GM18505 (cell line): ENCODE measurements around the gene SPAG16.
"Not testable (repeated sequence)": the region's sequence is repeated elsewhere in the genome, so short reads cannot be mapped to it uniquely, and the experiment has no call there.

Source experiments
- ATAC-seq: cut with Tn5 transposase; IDR thresholded peaks from one replicate; pipeline ENCODE4 v1.9.1; 2021; ENCODE audit not compliant: unreplicated experiment
- POLR2A ChIP-seq: IDR thresholded peaks from 4 replicates; pipeline ENCODE4 v1.6.1; 2011; ENCODE audit warnings: borderline replicate concordance; ENCODE audit not compliant: insufficient read depth, insufficient read length; ENCODE audit errors: extremely low read depth

SPAG16 gene

DNA sequence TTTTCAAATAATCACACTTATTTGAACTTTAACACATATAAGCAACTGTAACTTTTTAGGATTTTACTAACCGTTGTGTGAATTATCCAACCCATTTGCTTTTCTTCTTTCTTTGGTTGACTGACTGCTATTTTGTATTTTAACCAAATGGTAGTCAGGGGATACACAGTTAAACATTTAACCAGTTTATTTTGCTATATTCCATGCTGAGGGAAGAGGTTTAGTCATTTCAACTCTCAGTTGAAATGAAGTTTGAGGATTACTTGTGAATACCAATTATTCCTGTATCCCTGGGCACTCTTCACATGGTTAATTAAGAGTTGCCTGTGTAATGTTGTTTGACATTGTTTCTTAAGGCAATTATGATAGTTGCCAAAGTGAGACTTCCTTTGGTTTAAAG, 1.9 kb downstream of the SPAG16 start:
- no peak for ATAC-seq
- TF ChIP-seq POLR2A = no peak

DNA sequence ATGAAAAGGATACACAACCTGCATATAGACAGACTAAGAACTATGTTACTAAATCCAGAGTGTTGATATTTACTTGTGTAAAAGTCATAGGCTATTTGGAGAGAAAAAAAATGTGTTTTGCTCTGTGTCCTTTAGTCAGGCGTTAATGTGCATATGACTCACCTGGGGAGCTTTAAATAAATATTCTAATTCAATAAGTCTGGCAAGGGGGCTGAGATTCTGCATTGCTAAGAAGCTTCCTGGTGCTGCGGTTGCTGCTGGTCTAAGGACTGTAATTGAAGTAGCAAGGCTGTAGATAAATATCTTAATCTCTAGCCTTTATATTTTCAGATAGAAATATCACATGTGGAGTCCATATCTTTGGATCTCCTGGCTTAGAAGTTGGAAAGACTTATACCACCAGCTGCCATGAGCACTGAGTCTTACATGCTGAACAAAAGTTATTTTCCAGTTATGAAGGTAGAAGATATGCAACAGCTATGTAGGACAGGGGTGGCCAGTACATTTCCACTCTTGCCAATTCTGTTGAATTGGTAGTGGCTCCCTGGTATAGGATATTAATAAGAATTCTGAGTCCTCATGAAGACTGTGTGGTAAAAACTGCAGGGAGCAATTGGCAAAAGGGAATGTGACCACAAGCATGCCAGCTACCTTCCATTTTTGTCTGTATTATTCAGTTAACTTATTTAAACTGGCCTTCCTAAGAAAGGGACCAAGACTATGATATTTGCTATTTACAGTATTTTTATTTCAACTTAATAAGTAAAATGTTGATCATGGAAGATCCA, 4.8 kb downstream of the SPAG16 start:
- no peak for ATAC-seq
- no peak for TF ChIP-seq POLR2A

DNA sequence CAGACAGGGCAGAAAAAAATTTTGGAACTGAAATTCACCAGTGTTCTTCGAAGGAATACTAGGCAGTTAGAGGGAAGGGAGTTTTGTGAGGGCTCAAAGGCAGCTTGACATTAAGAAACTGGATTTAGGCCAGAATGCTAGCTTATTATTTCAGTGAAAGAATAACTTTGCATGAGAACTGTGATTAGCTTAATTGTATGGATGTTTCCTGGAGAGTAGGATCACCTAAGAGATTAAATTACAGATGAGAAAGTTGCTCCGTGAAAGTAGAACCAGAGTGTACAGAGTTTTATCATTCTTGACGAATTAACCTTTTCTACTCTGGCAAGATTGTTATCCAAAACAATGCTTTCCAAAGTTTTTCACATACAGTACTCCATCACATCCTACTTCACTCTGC, 6.2 kb downstream of the SPAG16 start:
- no peak for ATAC-seq
- no peak for TF ChIP-seq POLR2A

DNA sequence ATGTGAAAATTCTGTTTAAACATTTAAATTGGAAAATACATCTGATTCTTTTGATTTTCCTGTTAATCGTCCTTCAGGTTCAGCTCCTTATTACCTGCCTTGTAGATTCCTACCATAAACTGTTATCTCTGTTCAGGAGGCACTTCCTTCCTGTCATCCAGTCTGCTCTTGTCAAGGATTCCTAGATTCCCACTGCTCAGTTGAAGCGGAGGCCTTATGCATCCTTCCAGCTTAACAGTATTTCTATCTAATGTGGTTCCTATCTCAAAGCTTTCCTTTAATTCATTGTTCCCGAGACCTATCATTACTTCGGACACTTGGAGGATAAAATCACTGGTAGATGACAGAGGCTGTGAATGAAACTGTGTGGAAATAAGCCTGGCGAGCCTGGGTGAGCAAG, 12.0 kb downstream of the SPAG16 start:
- no peak for TF ChIP-seq POLR2A
- no peak for ATAC-seq

DNA sequence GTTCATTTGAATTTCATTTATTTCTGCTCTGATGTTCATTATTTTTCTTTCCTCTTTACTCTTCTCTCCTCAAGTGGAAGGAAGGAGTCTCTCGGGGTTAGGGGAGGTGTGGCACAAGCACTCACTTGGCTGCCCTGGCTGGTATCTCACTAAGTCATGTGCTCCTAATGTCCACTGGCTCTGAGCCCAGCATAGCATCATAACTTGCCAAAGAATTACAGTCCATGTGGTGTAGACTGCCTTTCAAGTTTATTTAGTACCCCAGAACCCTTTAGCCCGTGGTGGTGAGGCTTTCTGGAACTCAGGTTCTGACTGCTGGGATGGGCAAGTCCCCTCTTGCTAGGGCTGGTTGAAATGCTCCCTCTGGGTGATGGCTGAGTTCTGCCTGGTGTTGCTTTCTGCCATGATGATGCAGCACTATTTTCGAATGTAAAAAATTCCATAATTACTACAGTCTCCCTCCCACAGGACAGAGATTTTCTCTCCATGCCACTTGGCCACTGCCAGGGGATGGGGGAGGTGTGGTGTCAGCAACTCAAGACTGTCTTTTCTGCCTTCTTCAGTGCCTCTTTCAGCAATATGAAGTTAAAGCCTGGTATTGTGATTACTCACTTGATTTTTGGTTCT, 22.2 kb downstream of the SPAG16 start:
- TF ChIP-seq POLR2A = no peak
- ATAC-seq = no peak

DNA sequence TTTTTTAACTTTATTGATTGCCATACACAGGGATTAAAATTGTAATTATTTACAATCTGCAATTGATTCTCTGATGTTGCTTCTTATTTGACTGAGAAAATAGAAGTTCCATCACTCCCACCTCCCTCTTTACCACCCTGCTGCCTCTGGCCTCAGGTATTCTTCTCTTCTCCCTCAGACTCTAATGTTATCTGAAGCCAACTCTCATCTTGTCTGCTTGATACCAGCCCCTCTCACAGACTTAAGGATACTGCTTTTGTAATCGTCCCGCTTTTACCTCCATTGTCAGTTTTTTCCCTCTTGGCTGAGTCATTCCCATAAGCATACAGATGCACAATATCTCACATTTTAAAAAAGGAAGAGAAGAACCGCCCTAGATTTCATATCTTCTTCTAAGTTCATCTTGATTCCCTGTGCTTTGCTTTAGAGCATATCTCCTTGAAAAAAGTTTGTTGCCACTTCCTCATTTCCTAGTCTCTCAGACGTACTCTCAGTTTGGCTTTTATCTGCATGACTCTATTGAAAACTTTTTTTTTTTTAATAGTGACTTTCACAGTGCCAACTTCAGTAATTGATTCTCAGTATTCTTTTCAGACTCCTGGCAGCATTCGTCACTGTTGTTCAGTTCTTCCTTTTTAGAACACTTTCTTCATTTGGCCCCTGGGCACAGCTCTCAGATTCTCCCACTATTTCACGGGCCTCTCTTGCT, 31.1 kb downstream of the SPAG16 start:
- peak; percentile 65 for ATAC-seq
- TF ChIP-seq POLR2A = no peak

DNA sequence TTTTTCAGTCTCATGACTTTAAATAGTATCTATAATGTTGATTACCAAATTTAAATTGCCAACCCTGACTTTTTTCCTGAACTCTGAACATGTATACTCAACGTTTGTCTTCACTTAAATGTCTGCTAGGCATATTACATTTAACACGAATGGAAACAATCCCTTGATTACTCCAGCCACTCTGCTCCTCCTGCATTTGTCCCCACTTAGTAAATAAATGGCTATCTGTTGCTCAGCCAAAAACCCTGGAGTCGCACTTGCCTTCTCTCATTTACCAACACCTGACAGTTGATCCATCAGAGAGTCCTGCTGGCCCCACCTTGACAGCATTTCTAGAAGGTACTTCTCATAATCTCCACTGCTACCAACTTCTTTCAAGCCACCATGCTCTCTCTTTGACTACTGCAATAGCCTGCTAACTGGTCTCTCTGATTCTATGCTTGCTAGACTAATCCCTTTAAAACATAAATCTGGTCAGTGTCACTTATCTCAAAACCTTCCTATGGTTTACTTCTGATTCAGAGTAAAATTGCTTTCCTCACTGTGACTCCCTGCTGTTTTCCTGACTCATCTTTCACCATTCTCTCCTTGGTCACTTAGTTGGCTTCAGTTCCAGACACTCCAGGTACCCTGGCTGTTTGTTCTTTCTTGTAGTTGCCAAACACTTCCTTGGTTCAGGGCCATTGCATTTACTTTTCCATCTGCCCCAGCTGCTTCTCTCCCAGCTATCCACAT, 31.9 kb downstream of the SPAG16 start:
- ATAC-seq = no peak
- TF ChIP-seq POLR2A = no peak

DNA sequence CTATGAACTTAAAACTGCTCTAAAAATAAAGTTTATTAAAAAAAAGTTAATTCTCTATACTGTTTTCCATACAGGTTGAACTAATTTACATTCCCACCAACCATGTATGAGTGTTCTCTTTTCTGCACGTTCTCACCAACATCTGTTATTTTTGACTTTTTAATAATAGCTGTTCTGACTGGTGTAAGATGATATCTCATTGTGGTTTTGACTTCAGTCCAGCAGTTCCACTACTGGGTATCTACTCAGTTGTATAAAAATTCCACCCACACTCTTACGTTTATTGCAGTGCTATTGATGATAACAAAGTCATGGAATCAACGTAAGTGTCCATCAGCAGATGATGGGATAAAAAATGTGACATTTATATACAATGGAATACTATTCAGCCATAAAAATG, 33.7 kb downstream of the SPAG16 start:
- no peak for TF ChIP-seq POLR2A
- no peak for ATAC-seq

DNA sequence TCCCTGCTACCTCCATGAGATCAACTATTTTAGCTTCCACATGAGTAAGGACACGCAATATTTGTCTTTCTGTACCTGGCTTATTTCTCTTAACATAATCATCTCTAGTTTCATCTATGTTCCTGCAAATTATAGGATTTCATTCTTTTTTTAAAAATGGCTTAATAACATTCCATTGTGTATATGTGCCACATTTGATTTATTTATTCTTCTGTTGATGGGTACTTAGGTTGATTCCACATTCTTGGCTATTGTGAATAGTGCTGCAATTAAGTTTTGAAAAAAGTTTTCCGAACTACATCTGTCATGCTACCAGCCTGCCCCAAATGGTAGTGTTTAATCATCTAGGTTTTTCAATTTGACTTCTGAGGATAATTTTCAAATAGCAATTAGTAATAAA, 36.3 kb downstream of the SPAG16 start:
- TF ChIP-seq POLR2A = no peak
- no peak for ATAC-seq

DNA sequence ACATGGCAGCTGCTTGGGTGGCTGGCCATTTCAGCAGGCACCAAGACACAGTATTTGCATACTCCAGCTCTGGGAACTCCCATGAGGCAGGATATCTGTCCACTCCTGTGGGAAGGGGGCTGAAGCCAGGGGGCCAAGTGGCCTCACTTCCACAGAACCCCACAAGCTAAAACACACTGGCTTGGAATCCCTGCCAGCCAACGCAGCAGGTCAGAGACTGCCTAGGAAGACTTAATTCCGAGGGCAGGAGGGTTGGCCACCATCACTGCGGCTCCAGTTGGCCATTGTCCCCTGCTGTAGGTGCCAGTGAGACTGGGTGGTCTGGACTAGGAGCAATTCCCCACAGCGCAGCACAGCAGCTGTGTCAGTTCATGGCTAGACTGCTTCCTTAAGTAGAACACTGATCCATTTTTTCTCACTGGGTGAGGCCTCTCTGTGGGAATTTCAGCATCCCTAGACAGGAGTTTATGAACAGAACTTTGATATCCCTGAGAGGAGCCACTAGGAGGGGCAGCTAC, 52.0 kb downstream of the SPAG16 start:
- no peak for ATAC-seq
- no peak for TF ChIP-seq POLR2A

DNA sequence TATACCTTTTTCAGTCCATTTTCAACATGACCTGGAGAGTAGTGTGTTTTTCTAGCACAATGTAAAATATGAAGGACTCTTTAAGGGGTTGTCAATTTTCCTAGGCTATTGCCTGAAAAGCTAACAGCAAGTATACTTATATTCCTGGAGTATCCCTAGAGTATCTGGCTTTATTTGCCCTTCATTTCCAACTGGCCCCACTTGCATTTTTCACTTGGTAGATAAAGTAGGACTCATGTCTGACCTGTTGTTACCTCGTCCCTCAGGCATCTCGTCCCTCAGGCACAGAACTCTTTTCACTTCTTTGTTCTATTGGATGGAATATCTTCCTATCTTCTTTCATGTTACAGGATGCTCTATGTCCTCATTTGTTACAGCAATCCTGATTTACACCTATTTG, 69.2 kb downstream of the SPAG16 start:
- TF ChIP-seq POLR2A = no peak
- no peak for ATAC-seq

DNA sequence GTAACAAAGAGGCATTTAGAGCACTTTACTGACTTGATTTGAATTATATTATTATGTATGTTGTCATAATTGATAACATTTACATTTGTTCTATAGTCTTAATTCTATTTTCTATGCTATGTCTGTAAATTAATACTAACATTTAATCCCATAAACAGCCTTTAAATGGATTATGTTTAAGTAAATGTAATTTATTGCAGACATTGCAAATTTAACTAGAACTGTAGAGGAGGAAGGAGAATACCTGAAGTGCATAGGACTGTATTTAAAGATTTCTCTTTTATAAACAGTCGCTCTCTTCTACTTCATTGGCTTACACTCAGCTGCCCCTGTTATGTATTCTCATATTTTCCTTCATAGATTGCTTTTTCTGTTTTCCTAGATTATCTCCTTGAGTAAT, 92.4 kb downstream of the SPAG16 start:
- TF ChIP-seq POLR2A = no peak
- ATAC-seq = no peak

DNA sequence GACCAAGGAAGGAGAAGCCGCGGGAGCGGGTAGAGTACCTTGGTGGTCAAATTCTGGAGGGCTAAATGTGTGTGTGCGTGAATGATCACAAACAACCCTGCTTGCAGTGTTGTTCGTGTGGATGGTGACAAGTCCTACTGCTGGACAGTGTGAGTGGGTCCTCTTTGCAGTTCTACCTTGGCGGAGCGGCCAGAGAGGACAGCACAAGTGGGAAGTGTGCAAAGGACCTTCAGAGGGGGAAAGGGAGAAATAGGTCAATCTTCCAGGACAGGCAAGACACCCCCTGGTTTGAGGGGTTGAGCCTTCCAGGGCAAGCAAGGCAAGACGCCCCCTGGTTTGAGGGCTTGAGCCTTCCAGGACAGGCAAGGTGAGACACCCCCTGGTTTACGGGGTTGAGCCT, 122.8 kb downstream of the SPAG16 start:
- ATAC-seq = not testable (repeated sequence)

DNA sequence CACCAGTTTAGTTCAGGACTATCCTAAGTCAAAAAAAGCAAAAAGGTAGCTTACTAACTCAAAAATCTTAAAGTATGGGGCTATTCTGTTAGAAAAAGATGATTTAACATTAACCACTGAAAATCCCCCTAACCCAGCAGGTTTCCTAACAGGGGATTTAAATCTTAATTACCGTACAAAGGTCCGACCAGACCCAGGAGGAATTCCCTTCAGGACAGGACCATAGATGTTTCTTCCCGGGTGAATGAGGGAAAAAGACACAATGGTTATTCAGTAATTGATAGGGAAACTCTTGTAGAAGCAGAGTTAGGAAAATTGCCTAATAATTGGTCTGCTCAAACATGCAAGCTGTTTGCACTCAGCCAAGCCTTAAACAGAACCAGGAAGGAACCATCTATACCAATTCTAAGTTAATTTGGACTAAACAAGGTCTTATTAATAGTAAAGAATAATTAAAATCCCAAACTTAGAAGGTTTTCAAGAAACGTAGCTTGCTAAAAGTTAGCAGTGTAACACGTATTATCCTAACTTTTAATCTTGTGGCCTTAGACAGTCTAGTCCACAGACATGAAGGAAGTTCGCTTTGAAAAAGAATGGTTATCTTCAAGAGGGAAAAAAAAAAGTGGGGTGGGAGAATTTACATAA, 124.3 kb downstream of the SPAG16 start:
- not testable (repeated sequence) for ATAC-seq

DNA sequence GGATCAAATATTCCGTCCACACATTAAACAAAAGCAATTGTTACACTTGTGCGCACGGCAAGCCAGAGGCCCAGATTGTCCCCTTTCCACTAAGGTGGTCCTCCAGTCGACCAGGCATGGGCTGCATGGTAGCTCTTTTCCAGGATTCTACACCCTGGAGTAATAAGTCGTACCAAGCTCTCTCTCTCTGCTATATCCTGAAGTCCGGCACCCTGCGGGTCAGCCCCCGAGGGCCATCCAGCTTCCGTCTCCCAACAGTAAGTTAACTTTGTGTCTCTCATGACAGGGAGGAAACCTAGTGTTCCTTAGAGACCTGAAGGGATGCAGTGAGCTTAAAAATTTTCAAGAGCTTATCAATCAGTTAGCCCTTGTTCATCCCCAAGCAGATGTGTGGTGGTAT, 126.4 kb downstream of the SPAG16 start:
- ATAC-seq = not testable (repeated sequence)
